T-helper 1 cell treated with Interleukin-12 subunit alpha and Interleukin-12 subunit beta and Interleukin-4 antibody, amounts not matched to agents 30 ng/mL and 1 ng/mL, for 36 hours (primary cell): ENCODE measurements around the gene PRMT9. TPM values are rescaled to one million over a fixed set of nuclear protein-coding genes. Genes with fewer than 3 reads are reported as not detected.

Experiments used
- total RNA-seq: library from RNA; stranded (reverse); gene quantifications from 2 replicates; pipeline ENCODE4 v1.2.3, GENCODE V29; 2022

PRMT9 gene
- total RNA-seq, 1 donor from 2014 or later = 10.1 TPM

Other genes starting within 250 kb of the PRMT9 start
- gene EDNRA, start 203.1 kb downstream of the PRMT9 start, total RNA-seq = not detected in 2 replicates
- gene TMEM184C, start 66.8 kb downstream of the PRMT9 start, total RNA-seq = 16.1 and 18.6 TPM in 2 replicates
- gene ARHGAP10, start 47.9 kb upstream of the PRMT9 start, total RNA-seq = 11.5 and 12.8 TPM in 2 replicates